ENCODE measurements around the gene CALN1.

DNA sequence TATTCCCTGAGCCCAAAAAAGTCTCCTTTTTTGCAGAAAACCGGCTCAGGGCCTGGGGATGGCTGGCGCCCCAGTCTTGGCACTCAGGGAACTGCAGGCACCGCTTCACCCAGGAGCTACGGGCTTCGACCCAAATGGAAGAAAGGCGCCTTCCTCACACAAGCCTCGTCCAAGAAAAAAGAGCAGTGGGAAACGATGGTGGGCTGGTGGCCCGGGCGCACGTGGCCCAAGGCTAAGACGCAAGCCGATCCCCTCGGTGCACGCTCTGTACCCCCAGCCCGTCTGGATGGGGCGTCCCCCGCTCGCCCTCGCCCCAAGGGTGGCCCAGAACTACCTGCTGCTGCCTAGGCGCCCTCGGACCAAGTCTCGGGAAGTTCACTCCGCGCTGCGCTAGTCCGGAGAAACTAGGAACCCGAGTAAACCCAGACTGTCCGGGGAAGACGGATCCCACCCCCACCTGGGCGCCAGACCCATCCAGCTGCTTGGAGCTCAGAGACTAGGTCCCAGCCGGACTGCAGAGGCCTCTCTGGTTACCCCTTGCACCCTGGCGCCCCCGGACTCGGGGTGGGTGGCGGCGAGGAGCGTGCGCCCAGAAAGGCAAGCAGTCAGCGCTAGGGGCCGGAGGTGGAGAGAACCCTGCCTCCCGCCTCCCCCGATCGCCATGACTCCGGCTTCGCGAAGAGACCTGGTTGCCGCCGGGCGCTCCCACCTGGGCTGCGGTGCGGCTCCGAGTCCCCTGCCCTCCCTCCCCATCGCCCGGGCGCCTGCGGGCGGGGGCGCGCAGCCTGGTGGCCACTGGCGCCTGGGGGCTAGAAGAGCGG lies 76.4 kb downstream of the CALN1 start:
- no peak for TF ChIP-seq GATA2 (IDR thresholded peaks at IDR 0.05; ENCODE audit: low read depth, low read length)
- no peak for TF ChIP-seq GATA3 (IDR thresholded peaks at IDR 0.05; ENCODE audit: low read depth, low read length)

Measured in SH-SY5Y (cell line).